ENCODE measurements around the gene CAMK1D.
"Not testable (repeated sequence)": the region's sequence is repeated elsewhere in the genome, so short reads cannot be mapped to it uniquely, and the experiment has no call there.

Gene CAMK1D

GRCh38 chr10:12849319-12850181 lies 500.2 kb downstream of the CAMK1D start:
- no peak for DNase-seq (ENCODE audit: low read depth)

GRCh38 chr10:12852687-12853086 lies 503.3 kb downstream of the CAMK1D start:
- no peak for DNase-seq (ENCODE audit: low read depth)

DNA sequence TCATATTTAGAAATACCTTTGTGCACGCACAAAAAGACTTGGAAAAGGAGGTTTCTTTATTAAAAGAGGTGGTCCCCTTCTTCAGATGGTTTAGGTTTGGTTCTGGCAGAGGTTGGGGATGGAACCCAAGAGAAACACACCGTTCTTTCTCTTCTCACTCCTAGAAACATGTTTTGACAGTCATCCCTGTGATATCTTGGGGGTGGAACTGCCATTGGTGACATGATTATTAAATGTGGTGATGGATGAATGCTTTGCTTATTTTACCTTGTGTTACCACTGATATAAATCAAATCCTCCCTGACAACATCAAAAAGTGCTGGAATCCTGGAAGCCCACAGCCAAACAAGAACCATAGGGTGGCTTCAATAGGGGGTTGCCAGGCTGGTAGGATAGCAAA lies 505.6 kb downstream of the CAMK1D start:
- DNase-seq (ENCODE audit: low read depth): no peak

DNA sequence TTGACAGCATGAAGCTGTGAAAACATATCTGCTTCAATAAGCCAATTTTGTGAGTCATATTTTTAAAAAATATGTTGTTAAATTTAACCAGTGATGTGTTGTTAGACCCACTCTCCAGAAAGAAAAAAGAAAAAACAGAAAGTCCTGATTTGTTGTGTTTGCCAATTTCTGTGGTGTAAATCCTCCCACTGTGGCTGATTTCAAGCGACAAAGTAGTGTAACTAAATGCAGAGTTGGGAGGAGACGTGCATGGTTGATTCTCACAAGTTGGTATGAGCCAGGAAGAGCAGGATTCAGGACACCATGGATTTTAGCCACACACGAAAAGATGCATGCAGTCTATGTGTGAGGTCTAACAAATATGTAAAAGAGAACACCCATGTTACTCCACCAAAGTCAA lies 513.1 kb downstream of the CAMK1D start:
- DNase-seq (ENCODE audit: low read depth): no peak

- not testable (repeated sequence) for DNase-seq (ENCODE audit: low read depth)
These were observed 516.2 kb downstream of the CAMK1D start for GRCh38 chr10:12865515-12865914.

DNA sequence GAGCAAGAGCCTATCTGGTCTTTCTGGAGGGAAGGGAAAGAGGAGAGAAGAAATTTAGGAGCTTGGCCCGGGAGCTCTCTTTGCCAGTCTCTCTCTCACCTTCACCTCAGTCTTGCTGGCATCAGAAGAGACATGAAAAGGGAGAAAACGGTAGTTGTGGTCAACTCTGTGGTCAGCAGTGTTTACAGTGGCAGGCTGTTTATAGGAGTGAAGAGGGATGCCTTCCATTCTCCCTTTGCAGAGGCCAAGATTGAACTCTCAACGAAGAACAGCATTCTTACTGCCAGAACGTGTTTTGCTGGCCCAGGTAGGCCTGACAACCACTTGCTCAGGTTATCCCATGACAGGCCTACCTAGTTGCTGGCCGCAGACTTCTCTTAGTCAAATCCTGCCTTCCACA lies 518.9 kb downstream of the CAMK1D start:
- DNase-seq (ENCODE audit: low read depth): no peak

DNA sequence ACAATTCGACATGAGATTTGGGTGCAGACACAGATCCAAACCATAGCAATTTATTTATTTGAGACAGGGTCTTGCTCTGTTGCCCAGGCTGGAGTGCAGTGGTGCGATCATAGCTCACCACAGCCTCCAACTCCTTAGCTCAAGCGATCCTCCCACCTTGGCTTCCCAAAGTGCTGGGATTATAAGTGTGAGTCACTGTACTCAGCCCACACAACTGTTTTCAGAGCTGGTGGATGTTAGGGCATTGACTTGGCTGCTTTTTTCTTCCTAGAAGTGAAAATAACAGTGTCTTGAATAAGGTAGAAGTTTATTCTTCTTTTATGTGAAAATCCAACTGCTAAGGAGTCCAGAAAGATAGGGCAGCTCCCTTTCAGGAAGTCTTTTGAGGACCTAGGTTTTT lies 520.1 kb downstream of the CAMK1D start:
- peak; percentile 69 for DNase-seq (ENCODE audit: low read depth)

DNA sequence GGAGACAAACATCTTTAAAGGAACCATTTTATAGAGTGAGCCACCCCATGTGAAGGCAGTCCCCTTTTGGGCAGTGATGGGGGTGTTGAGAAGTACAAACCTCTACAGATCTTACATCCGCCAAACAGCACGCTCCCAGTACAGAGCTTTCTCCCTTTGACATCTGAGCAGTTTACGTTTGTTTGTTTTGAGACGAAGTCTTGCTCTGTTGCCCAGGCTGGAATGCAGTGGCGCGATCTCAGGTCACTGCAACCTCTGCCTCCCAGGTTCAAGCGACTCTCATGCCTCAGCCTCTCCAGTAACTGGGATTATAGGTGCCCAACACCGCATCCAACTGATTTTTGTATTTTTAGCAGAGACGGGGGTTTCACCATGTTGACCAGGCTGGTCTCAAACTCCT lies 523.2 kb downstream of the CAMK1D start:
- no peak for DNase-seq (ENCODE audit: low read depth)

- no peak for DNase-seq (ENCODE audit: low read depth)
These were observed 523.8 kb downstream of the CAMK1D start for GRCh38 chr10:12873172-12873571.

- no peak for DNase-seq (ENCODE audit: low read depth)
These were observed 525.2 kb downstream of the CAMK1D start for GRCh38 chr10:12874501-12874900.

- DNase-seq (ENCODE audit: low read depth): no peak
These were observed 525.8 kb downstream of the CAMK1D start for GRCh38 chr10:12875100-12875499.

- DNase-seq (ENCODE audit: low read depth): no peak
These were observed 526.9 kb downstream of the CAMK1D start for GRCh38 chr10:12876266-12876665.

DNA sequence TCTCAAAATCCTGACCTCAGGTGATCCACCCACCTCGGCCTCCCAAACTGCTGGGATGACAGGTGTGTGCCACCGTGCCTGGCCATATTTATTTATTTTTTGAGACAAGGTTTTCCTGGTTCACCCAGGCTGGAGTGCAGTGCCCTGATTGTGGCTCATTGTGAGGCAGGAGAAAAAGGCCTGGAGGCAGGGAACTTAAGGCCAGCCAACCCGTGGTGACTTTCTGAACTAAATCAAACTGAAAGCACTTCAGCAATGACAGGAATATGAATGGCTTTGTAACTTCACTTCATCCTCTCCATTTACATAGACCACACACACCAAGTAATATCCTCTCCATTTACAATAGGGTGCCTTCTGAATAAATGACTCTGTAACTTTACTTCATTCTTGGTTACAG lies 527.8 kb downstream of the CAMK1D start:
- DNase-seq (ENCODE audit: low read depth): no peak

- DNase-seq (ENCODE audit: low read depth): no peak
These were observed 531.1 kb downstream of the CAMK1D start for GRCh38 chr10:12880423-12880822.

GRCh38 chr10:12884851-12885250 lies 535.5 kb downstream of the CAMK1D start:
- no peak for DNase-seq (ENCODE audit: low read depth)

Data from amniotic epithelial cell (primary cell).